GM21576 (cell line): Measurements from ENCODE around the gene NR2F1-AS1.
"Not testable (repeated sequence)": the region's sequence is repeated elsewhere in the genome, so short reads cannot be mapped to it uniquely, and the experiment has no call there.

Experiments
- ATAC-seq: cut with Tn5 transposase; IDR thresholded peaks from one replicate; pipeline ENCODE4 v1.9.1; 2021; ENCODE audit warnings: mild to moderate bottlenecking, moderate library complexity; ENCODE audit not compliant: unreplicated experiment

Gene NR2F1-AS1

GRCh38 chr5:93577854-93578812 is 2.9 kb downstream of the NR2F1-AS1 start:
- no peak for ATAC-seq

DNA sequence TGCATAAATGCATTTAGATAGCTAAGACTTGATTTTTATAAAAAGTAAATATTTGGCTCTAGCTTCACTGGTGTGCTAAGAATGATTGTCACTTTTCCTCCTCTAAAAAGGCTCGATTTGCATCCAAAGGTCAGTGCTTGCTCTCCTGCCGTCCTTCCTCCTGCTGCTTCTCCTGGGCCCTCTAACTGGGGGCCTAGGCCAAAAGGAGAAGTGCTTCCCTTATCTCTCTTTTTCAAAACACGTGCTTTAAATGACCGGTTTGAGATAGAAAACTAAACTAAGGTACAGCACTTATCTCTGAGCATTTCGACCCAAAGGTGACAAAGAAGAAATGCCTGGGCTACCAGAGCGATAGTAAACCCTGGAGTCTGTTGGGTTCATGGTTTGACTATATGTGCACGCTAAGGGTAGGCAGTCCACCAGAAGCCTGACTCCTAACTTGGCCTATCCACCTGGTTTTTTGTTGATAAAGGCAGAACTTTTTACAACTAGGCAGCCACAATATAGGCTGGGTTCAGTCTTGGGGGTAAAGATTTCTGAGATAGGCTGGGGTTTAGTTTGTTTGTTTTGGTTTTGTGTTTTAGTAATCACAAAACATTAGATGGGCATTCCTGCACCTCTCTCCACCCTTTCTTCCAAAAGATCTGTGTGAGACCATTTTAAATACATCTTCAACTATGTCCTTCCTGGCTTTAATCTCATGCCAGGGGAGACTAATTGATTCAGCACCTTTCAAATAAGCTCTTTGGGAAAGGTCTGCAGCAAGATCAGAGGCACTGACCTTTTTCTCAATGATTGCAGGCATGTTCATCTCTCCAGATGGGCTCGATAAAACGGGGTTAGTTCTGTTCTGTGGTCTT is 3.8 kb downstream of the NR2F1-AS1 start:
- ATAC-seq: no peak

- ATAC-seq: no peak
Measured at GRCh38 chr5:93575461-93576414, 5.3 kb downstream of the NR2F1-AS1 start.

DNA sequence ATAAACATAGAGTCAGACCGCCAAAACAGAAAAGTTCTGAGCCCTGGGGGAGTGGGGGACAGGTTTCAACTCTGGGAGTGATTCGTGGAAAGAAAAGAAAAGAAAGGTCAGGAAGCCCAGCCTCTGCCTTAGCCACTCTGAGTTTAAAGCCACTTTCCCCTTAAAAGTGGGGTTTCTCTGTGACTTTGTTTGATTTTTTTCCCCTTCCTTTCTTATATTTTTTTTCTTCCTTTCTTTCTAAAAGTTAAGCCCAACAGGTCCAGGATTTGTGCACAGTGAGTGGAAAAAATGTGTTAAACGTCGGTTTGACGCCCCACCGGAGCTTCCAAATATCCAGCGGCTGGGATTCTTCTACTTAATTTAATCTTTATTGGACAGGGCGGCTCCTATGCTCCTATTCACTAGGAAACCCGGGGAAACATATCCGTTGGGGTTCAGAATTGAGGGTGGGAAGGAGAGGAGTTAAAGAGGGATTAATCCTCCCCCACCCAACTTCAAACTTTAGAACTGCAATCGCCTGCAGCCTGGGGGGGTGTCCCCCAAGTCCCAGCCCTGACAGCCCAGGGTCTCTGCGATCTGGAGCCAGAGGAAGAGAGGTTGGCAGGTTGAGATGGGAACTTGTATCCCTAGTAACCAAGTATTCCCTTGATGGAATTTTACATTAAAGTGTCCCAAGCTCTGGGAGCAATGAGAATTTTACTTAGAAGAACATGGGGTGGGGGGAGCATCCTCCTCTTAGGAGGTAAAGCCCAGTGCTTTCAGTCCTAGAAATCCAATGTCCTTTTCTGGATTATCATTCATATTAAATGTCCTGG is 6.3 kb downstream of the NR2F1-AS1 start:
- ATAC-seq: no peak

GRCh38 chr5:93573354-93574351 is 7.4 kb downstream of the NR2F1-AS1 start:
- no peak for ATAC-seq

DNA sequence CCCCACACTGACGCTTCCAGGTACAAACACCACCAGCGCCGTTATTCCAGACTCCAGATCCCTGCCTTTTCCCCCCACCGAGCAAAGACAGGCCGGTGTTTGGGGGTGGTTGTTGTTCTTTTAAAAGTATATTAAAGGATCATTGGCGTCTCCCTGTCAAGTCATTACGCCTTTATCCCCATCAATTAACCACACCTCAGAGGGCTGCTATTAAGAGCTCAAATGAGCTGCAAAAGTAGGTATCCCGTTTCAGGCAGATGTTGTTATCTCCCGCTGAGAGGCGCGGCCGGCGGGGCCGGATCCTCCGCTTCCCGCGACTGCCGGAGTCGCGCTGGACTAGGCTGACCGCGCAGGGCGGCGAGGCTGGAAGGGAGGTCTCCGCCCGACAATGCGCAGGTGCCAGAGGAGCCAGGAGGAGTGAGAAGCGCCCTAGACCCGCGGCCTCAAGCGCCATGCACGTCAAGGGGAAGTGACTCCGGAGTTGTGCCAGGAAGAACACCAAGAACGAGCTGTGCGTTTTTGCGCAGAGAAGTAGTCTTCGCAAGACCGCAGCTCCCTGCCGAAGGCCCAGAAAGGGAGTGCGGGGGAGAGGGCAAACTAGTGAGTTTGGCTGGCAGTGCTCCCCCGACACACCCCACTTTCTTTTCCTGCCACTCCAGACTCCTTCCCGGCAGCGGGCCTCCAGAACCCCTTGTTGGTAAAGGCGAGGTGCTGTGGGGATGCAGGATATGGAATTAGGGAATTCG is 8.2 kb downstream of the NR2F1-AS1 start:
- no peak for ATAC-seq

DNA sequence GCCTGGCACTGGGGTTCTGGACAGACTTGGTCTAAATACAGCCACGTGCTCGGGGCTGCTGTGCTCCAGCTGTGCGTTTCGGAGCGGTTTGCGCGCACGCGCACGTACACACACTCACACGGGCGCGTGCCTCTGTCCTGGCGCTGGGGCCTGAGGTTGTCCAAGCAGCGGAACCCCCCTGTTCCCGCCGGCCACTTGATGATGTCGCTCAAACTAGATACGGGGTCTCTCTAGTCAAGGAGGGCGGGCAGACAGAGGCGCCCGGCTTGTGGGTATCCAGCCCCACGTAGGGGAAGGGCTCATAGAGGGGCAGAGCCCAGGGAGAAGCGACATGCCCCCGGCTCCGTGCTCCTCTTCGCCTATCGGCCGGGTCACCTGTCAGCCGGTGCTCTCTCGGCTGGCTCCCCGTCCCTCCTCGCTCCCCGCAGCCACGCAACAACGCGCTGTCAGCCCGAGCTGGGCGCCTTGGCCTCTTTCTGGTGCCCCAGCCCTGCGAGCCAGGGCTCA is 8.9 kb downstream of the NR2F1-AS1 start:
- ATAC-seq: no peak

DNA sequence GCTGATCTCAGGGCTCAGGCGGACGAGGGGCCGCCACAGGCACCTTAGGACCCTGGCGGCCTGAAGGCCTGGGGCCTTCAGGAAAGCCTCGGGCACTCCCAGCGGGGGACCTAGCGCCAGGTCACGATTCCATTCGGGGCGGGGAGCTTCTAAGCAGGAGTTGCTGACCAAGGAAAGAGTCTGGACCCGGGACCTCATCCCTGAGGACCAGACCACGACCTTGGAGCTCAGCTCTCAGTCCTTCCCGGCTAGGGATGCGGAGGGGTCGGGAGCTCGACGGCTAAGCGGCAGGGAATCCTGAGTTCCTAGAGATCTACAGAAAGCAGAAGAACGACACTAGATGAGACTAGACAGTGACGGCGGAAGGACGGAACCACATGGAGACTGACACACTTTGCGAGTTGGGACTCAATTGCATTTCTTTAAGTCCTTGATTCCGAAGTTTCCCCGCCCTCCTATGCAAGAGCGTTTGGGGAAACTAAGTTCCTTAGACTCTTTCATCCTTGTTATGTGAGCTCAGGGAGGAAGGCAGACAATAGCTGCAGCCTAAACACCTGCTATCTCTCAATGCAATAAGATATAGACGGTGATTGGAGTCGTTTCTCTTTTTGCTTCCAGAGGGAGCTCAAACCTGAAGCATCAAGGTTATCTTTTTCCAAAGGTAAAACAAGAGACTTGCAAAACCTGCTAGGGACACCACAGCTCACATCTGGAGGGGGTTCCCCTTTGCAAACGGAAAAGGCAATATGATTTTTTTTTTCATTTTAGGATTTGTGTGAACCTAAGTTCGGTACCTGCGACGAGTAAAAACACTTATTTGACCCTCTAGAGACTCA is 9.7 kb downstream of the NR2F1-AS1 start:
- no peak for ATAC-seq

DNA sequence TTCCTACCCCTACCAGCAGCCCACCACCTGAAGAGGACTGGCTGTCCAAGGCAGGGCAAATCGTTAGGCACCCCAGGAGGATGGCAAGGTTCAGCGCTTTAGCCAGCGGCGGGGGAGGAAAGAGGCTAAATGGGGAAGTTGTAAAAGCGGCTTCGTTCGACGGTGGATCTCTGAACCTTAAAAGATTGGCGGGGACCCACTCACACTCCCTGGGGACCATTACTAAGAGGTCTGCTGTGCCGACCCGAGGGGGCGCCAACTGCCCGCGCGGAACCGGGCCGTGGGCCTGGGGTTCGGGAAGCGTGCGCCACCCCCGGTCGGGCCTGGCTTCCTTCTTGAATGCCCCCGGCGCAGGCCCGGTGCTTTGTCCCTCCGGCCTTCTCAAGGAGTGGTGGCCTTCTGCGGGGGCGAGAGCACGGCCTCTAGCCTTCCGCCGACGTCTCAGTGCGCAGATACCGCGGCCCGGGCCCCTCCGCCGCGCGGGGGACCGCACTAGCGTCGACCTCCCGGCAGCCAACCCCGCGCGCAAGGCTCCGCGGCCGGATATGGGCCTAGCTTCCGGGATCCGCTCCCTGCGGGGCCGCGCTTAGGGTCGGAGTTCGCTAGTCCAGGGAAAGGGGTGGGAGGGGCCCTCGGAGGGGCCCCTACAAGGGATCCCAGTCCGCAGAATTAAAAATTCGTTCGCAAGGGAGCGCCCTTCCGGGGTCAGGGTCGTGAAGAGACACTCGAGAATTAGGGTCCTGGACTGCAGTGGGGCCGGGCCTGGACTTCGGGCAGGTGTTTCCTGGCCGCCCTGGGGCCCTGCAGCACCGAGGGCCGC is 10.5 kb downstream of the NR2F1-AS1 start:
- peak; percentile 38 for ATAC-seq

GRCh38 chr5:93569300-93570160 is 11.5 kb downstream of the NR2F1-AS1 start:
- ATAC-seq: no peak

DNA sequence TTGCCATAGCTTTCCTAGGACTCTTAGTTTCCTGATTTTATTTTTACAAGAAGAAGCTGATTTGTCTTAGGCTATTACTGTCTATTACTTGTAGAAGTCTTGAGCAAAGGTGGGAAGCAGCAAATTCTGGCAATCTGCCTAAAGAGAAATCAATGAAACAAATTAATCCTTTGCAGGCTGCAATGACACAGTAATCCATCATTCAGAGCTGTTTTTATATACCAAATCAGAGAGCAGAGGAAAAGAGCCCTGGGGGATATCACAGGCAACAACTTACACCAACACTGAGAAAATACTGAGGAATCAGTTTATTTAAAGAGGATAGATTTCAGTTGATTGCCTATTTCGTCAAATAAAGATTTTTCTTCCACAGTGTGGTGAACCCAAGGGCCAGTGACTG is 13.6 kb downstream of the NR2F1-AS1 start:
- ATAC-seq: no peak

DNA sequence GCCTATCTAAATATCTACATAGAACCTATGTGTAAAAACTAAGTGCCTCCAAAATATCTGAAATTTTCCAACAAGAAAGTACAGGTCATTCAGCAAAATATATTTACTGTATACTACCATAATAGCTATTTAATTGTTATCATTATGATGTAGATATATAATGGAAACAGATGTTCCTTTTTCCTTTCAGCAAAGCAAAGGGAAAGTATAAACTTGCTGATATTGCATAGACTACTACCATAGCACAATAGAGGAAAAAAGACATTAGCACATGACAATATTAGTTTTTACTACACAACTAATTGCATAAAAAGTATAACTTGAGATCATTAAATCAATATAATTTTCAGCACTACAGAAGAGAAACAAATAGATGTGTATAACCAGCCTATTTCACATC is 14.9 kb downstream of the NR2F1-AS1 start:
- ATAC-seq: no peak

DNA sequence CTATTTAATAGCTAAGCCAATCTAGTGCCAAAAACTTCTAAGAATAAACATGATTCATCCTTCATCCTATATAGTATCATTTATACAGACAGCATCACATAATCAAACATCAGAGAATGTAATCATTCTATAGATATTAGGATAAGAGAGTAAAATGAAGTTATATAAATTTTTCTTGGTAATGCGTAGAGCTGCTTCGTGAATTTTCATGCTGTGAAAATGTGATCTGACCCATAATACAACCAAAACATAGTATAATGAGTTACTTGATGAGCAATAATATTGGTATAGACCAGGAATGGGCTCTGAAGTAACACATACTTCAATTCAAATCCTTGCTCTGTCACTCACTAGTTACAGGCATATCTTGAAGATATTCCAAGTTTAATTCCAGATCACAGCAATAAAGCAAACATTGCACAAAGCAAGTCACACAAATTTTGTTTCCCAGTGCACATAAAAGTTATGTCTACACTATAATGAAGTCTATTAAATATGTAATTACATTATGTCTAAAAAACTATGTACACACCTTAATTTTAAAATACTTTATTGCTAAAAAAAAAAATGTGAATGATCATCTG is 23.9 kb downstream of the NR2F1-AS1 start:
- ATAC-seq: no peak

DNA sequence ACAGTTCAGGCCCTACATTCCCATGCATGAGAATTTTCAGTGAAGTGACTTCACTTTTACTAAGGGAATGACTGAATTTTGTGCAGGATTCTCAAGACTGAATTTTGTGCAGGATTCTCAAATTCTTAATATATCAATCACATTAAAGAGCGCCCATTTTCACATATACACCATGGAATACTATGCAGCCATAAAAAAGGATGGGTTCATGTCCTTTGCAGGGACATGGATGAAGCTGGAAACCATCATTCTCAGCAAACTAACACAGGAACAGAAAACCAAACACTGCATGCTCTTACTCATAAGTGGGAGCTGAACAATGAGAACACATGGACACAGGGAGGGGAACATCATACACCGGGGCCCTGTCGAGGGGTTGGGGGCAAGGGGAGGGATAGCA is 31.4 kb downstream of the NR2F1-AS1 start:
- ATAC-seq: not testable (repeated sequence)

DNA sequence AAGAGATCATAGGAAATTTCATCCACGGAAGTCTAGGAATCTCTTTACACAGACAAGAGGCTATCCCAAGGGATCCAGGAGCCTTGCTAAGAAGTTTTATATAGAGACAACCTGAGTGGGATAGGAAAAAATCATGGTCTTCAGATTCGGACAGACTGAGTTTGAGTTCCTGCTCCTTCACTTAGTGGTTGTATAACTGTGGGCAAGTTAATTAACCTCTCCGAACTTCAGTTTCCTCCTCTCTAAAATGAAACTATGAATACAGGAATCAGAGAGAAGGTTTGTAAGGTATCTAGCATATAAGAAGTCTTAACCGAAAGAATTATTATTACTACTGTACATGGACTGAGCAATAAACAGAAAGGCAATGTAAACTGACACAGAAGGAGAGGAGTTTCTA is 35.1 kb downstream of the NR2F1-AS1 start:
- no peak for ATAC-seq
